ENCODE measurements around the gene AMPH.
"Not testable (repeated sequence)": the region's sequence is repeated elsewhere in the genome, so short reads cannot be mapped to it uniquely, and the experiment has no call there.

The AMPH gene

DNA sequence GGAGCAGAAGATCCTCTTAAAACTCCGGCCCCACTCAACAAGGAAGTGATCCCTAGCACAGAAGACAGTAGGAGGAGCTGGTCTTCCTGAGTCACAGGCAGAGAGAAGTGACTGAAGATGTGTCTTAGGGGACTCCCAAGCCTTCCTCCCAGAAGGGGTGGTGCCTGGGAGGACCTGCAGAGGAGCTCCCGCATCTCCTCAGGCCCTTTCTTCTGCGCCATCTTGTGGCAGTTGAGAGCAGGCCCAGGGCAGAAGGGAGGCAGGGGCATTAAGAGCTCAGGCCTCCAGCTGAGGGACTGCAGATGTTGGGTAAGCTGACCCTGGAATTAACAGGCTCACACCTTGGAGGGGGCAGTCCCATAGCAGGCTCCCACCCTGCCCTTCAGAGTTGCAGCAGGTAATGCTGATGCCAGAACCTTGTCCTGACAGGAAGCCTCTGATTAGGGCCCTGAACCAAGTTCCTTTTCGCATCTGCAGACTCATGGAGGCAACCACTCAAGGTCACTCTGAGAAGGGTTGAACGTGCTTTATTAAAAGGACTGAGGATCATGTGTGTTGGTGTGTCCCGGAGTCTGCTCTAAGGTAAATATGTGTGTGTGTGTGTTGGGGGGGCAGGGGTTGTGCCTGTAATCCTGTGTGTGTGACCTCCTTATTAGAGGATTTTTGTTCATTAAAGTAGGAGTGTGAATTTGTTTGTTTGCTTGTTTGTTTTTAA lies 281.1 kb downstream of the AMPH start:
- peak; percentile 46 for DNase-seq (ENCODE audit: low read depth)

DNA sequence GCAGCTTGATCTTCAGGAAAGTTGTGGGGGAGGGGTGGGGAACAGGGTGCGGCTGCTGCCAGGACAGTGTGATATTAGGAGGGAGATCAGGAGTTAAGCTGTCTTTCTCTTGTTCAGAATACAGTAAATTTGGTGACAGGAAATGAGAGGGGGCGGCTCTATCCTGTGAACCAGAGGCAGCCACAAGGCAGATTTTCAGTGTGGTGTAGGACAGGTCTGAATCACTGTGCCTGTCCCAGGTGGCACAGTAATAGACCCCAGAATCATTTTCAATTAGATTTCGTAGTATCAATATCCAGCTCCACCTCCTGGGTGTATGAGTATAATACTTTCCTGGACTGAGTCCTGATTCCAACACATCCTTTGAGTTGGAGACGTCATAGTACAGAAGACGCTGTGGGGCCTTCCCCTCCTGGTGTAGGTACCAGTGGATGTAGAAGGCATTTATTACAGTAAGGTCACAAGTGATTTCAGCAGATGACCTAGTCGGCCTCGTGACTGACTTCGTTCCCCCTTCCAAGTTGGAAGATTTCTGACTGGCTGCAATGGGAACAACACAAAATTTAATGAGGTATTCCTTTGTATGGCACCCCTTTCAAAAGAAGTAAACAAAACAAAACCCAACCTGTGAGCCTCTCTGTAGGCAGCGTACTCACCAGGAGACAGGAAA lies 281.9 kb downstream of the AMPH start:
- DNase-seq (ENCODE audit: low read depth), result not testable (repeated sequence)

DNA sequence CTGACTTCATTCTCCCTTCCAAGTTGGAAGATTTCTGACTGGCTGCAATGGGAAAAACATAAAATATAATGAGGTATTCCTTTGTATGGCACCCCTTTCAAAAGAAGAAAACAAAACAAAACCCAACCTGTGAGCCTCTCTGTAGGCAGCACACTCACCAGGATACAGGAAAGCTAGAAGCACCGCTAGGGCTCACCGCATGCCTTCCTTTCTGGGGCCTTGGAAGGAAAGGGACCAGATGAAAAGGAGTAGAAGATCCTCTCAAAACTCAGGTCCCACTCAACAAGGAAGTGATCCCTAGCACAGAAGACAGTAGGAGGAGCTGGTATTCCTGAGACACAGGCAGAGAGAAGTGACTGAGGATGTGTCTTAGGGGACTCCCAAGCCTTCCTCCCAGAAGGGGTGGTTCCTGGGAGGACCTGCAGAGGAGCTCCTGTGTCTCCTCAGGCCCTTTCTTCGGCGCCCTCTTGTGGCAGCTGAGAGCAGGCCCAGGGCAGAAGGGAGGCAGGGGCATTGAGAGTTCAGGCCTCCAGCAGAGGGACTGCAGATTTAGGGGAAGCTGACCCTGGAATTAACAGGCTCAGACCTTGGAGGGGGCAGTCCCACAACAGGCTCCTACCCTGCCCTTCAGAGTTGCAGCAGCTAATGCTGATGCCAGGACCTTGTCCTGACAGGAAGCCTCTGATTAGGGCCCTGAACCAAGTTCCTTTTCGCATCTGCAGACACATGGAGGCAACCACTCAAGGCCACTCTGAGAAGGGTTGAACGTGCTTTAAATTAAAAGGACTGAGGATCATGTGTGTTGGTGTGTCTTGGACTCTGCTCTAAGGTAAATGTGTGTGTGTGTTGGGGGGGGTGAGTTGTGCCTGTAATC lies 285.6 kb downstream of the AMPH start:
- not testable (repeated sequence) for DNase-seq (ENCODE audit: low read depth)

DNA sequence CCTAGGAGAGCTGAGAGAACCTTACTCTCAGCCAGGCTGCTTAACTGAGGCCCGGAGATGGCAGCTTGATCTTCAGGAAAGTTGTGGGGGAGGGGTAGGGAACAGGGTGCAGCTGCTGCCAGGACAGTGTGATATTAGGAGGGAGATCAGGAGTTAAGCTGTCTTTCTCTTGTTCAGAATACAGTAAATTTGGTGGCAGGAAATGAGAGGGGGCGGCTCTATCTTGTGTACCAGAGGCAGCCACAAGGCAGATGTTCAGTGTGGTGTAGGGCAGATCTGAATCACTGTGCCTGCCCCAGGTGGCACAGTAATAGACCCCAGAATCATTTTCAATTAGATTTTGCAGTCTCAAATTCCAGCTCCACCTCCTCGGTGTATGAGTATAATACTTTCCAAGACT lies 286.4 kb downstream of the AMPH start:
- not testable (repeated sequence) for DNase-seq (ENCODE audit: low read depth)

DNA sequence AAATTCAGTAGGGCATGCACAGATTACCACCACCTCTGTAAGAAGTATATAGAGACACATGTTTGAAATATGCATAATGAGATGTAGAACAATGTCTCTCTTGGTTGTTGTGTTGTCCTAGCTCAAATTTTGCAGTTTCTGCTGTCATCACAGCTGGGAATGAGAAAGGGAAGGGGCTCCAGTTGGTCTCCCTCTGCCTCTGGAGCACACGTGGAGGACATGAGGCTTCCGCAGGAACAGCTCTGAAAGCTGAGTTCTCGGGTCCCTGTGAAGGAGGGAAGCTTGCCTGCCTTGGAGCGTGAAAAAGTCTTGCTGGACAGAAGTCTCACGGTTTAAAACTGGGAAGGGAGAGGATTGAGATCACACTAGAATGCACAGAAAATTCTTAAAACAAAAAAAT lies 289.0 kb downstream of the AMPH start:
- not testable (repeated sequence) for DNase-seq (ENCODE audit: low read depth)

DNA sequence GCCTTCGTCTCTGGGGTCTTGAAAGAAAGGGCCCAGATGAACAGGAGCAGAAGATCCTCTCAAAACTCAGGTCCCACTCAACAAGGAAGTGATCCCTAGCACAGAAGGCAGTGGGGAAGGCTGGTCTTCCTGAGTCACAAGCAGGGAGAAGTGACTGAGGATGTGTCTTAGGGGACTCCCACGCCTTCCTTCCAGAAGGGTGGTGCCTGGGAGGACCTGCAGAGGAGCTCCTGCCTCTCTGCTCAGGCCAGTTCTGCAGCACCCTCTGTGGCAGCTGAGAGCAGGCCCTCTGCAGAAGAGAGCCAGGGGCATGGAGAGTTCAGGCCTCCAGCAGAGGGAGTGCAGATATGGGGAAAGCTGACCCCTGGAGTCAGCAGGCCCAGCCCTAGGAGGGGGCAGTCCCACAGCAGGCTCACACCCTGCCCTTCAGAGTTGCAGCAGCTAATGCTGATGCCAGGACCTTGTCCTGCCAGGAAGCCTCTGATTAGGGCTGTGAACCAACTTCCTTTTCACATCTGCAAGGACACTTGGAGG lies 289.9 kb downstream of the AMPH start:
- DNase-seq (ENCODE audit: low read depth), result not testable (repeated sequence)

DNA sequence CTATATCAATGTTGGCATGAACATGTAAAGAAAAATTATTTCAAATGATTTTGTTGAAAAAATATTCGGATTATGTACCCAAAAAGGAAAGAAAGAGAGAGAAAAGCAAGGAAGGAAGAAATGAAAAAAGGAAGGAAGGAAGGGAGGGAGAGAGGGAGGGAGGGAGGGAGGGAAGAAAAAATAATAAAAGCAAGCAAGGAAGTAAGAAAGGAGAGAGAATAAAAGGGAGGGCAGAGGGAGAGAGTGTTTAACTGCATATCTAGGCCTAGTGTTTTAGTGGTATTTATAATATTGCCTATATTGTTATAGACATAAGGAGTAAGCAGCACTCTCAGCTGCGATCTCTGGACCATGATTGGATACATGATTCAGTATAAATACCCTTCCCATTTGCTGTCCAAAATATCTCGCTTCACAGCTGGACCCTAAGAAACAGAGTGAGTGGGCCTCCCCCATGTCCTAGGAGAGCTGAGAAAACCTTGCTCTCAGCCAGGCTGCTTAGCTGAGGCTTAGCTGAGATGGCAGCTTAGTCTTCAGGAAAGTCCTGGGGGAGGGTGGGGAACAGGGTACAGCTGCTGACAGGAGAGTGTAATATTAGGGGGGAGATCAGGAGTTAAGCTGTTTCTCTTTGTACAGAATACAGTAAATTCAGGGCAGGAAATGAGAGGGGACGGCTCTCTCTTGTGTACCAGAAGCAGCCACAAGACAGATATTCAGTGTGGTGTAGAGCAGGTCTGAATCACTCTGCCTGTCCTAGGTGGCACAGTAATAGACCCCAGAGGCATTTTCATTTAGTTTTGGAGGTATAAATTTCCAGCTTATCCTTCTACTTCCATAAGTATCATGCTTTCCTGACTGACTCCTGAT lies 291.0 kb downstream of the AMPH start:
- DNase-seq (ENCODE audit: low read depth), result no peak

DNA sequence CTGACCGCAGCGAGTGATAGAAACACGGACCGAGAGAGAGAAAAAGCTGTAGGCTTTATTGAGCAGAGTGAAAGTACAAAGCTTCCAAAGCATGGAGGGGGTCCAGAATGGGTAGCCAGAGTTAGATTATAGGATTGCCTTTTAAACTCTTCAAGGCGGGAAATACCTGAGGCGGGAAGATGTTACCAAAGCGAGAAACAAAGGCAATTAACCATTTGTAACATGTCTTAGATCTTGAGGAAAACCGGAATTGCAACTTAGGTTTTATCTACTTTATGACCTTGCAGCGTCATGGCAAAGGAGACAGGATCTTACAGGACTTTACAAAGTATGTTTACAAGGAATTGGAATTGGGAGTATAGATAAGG lies 295.0 kb downstream of the AMPH start:
- DNase-seq (ENCODE audit: low read depth), result not testable (repeated sequence)

DNA sequence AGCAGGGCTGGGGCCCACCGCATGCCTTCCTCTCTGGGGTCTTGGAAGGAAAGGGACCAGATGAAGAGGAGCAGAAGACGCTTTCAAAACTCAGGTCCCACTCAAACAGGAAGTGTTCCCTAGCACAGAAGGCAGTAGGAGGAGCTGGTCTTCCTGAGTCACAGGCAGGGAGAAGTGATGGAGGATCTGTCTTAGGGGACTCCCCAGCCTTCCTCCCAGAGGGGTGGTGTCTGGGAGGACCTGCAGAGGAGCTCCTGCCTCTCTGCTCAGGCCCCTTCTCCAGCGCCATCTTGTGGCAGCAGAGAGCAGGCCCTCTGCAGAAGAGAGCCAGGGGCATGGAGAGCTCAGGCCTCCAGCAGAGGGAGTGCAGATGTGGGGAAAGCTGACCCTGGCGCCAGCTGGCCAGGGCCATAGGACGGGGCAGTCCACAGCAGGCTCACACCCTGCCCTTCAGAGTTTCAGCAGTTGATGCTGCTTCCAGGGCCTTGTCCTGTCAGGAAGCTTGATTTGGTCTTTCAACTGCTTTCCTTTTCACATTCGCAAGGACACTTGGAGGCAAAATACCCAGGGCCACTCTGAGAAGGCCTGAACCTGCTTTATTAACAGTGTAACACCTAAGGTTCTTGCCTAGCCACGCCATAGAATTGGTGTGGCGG lies 295.6 kb downstream of the AMPH start:
- peak; percentile 72 for DNase-seq (ENCODE audit: low read depth)

DNA sequence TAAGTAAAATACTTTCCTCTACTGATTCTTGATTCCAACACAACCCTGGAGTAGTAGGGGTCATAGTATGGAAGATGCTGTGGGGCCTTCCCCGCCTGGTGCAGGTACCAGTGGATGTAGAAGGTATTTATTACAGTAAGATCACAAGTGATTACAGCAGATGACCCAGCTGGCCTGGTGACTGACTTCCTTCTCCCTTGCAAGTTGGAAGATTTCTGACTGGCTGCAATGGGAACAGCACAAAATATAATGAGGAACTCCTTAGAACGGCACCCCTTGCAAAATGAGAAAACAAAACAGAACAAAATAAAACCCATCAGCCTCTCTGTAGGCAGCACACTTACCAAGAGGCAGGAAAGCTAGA lies 296.1 kb downstream of the AMPH start:
- no peak for DNase-seq (ENCODE audit: low read depth)

DNA sequence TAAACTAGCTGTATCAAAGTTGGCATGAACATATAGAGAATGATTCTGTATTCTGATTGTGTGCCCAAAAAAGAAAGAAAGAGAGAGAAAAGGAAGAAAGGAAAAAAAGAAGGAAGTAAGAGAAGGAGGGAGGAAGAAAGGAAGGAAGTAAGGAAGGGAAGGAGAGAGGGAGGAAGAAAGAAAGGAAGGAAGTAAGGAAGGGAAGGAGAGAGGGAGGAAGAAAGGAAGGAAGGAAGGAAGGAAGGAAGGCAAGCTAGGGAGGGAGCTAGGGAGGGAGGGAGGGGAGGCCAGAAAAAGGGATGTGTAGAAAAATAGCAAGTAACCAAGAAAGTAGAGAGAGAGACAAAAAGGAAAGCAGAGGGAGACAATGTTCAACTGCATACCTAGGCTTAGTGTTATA lies 297.0 kb downstream of the AMPH start:
- no peak for DNase-seq (ENCODE audit: low read depth)

All from stimulated activated CD4-positive, alpha-beta T cell treated with anti-CD3 and anti-CD28 coated beads, Interleukin-2, amount 100 ng/mL, for 4 hours (primary cell).